GM12878 (cell line): ENCODE data around the gene IP6K3. TPM values are rescaled to one million over a fixed set of nuclear protein-coding genes. Genes with fewer than 3 reads are reported as not detected.

Experiments
- ATAC-seq: fragments of 200-7000 bp; cut with Tn5 transposase; 3 replicates; pipeline ENCODE4 v1.9.1; 2020; ENCODE audit warnings: mild to moderate bottlenecking, moderate library complexity
- BruUV-seq: library from RNA; stranded (reverse); fragments of 400-500 nt; replicated peaks from 2 replicates; lab custom pipeline; 2021; lab: Mats Ljungman, UMichigan
- CTCF ChIA-PET: fragments of 300-600 bp; sonication (Branson Sonifier 250); formaldehyde crosslinking; extraction: SDS; loops from one replicate; lab custom pipeline; 2021; ENCODE audit warnings: inconsistent platforms; lab: Yijun Ruan, JAX
- POLR2A ChIA-PET: fragments of 350-600 bp; formaldehyde crosslinking; extraction: SDS; loops from one replicate; lab custom pipeline; 2021; ENCODE audit warnings: inconsistent platforms; lab: Charles Lee
- RAD21 ChIA-PET: fragments of 300-600 bp; sonication (Branson Sonifier 250); formaldehyde crosslinking; loops from one replicate; lab custom pipeline; 2023; ENCODE audit warnings: antibody characterized with exemption; ENCODE audit not compliant: unreplicated experiment; lab: Charles Lee
- SMC1A ChIA-PET: fragments of 300-600 bp; sonication (Branson Sonifier 250); formaldehyde crosslinking; loops from one replicate; lab custom pipeline; 2023; ENCODE audit not compliant: unreplicated experiment, uncharacterized antibody; lab: Charles Lee
- DNase-seq: peaks from one replicate; pipeline ENCODE4 v3.0.0-alpha.2; 2011; ENCODE audit warnings: low read depth, low spot score
- FAIRE-seq: peaks from 3 replicates; lab custom pipeline; 2011; peaks lifted over from hg19 to GRCh38; lab: Jason Lieb, UNC
- H2AFZ ChIP-seq: 2 replicates; pipeline ENCODE4 v1.6.0; 2011; ENCODE audit warnings: low read depth, low read length, control low read depth; ENCODE audit not compliant: control insufficient read depth
- H3K27ac ChIP-seq: 2 replicates; pipeline ENCODE4 v1.5.1; 2011; ENCODE audit warnings: control low read depth; ENCODE audit not compliant: control insufficient read depth, insufficient read depth
- H3K27me3 ChIP-seq, 2 experiments: replicated peaks in 1 of 2; 2 replicates each; pipeline versions ENCODE4 v1.6.0 to v1.6.1; 2011; ENCODE audit warnings: low read length in 1 of 2; ENCODE audit not compliant: control insufficient read depth in 2 of 2, insufficient read depth in 2 of 2
- H3K36me3 ChIP-seq, 2 experiments: 2 replicates each; pipeline ENCODE4 v1.5.1; 2011; ENCODE audit warnings: low read length in 1 of 2; ENCODE audit not compliant: control insufficient read depth in 2 of 2, insufficient read depth in 2 of 2
- H3K4me1 ChIP-seq: 2 replicates; pipeline ENCODE4 v1.6.1; 2011; ENCODE audit warnings: mild to moderate bottlenecking, low read length, moderate library complexity, mixed read lengths; ENCODE audit not compliant: control insufficient read depth, insufficient read depth
- H3K4me2 ChIP-seq: 2 replicates; pipeline ENCODE4 v1.6.0; 2011; ENCODE audit warnings: control low read depth; ENCODE audit not compliant: control insufficient read depth, insufficient read depth
- H3K4me3 ChIP-seq: fragments of 200-600 bp; sonication (generic); 2 replicates; pipeline ENCODE4 v1.5.1; 2016
- H3K79me2 ChIP-seq: 2 replicates; pipeline ENCODE4 v1.6.0; 2011; ENCODE audit warnings: low read length; ENCODE audit not compliant: control insufficient read depth, insufficient read depth
- H3K9ac ChIP-seq: 2 replicates; pipeline ENCODE4 v1.8.0; 2011; ENCODE audit warnings: low read length, control low read depth, mixed read lengths; ENCODE audit not compliant: control insufficient read depth, insufficient read depth
- H3K9me3 ChIP-seq: replicated peaks from 3 replicates; pipeline ENCODE4 v1.5.1; 2011; ENCODE audit warnings: mild to moderate bottlenecking, low read length; ENCODE audit not compliant: control insufficient read depth, insufficient read depth
- H4K20me1 ChIP-seq: 2 replicates; pipeline ENCODE4 v1.6.0; 2011; ENCODE audit not compliant: control insufficient read depth, insufficient read depth
- ATF7 ChIP-seq: fragments of 450-650 bp; IDR thresholded peaks from 2 replicates; pipeline ENCODE4 v1.6.1; 2016; ENCODE audit warnings: low read depth, mild to moderate bottlenecking
- BACH1 ChIP-seq: fragments of 450-650 bp; IDR thresholded peaks from 2 replicates; pipeline ENCODE4 v1.6.1; 2017; ENCODE audit warnings: mild to moderate bottlenecking, borderline replicate concordance
- BHLHE40 ChIP-seq, 2 experiments: fragments of 450-650 bp in 1 of 2; IDR thresholded peaks; 2 replicates each; pipeline ENCODE4 v1.6.1; 2011 to 2017; ENCODE audit warnings: low read depth in 2 of 2, borderline replicate concordance in 1 of 2, improper control_type of control experiment in 1 of 2, low read length in 1 of 2, mild to moderate bottlenecking in 1 of 2
- BRCA1 ChIP-seq: IDR thresholded peaks from 2 replicates; pipeline ENCODE4 v1.6.1; 2011; ENCODE audit warnings: low read depth, low read length, improper control_type of control experiment
- CREB1 ChIP-seq: IDR thresholded peaks from 2 replicates; pipeline ENCODE4 v1.6.1; 2012; ENCODE audit warnings: low read depth, mild to moderate bottlenecking, inconsistent platforms
- E4F1 ChIP-seq: fragments of 450-650 bp; IDR thresholded peaks from 2 replicates; pipeline ENCODE4 v1.6.1; 2018; ENCODE audit warnings: borderline replicate concordance, mild to moderate bottlenecking; ENCODE audit not compliant: partially characterized antibody
- GABPA ChIP-seq: IDR thresholded peaks from 2 replicates; pipeline ENCODE4 v1.6.1; 2014; ENCODE audit warnings: antibody characterized with exemption, low read depth, mild to moderate bottlenecking, inconsistent platforms
- IKZF1 ChIP-seq: fragments of 450-650 bp; conservative IDR thresholded peaks from 2 replicates; pipeline ENCODE4 v1.6.1; 2017; ENCODE audit warnings: antibody characterized with exemption, mild to moderate bottlenecking
- IKZF2 ChIP-seq, 2 experiments: fragments of 450-650 bp; IDR thresholded peaks; 2 replicates each; pipeline ENCODE4 v1.6.1; 2017; ENCODE audit warnings: mild to moderate bottlenecking in 2 of 2, moderate library complexity in 2 of 2
- NBN ChIP-seq: fragments of 450-650 bp; IDR thresholded peaks from 2 replicates; pipeline ENCODE4 v1.6.1; 2016
- PAX8 ChIP-seq: fragments of 450-650 bp; IDR thresholded peaks from 2 replicates; pipeline ENCODE4 v1.6.1; 2017; ENCODE audit warnings: mild to moderate bottlenecking, moderate library complexity
- RELA ChIP-seq: fragments of 450-650 bp; IDR thresholded peaks from 2 replicates; pipeline ENCODE4 v1.8.0; 2014; ENCODE audit warnings: borderline replicate concordance; ENCODE audit not compliant: partially characterized antibody
- WRNIP1 ChIP-seq: IDR thresholded peaks from 2 replicates; pipeline ENCODE4 v1.6.1; 2011; ENCODE audit warnings: low read depth, low read length, improper control_type of control experiment, borderline replicate concordance
- WGBS: methylation state at CpG from one replicate; pipeline ENCODE4 v1.1.6; 2016; ENCODE audit warnings: low lambda C conversion rate; ENCODE audit not compliant: insufficient replicate concordance, insufficient coverage; ENCODE audit errors: missing lambda C conversion rate; 5-methylcytosine and 5-hydroxymethylcytosine counted together
- in situ Hi-C: fragments of 300-500 bp; cut with MboI; formaldehyde crosslinking; loops from 9 replicates; pipeline ENCODE4 v1.14.3; 2018; ENCODE audit warnings: mixed read lengths
- intact Hi-C: fragments of 100-400 bp; cut with micrococcal nuclease; formaldehyde crosslinking; loops from one replicate; pipeline ENCODE4 v1.14.2; 2022; ENCODE audit not compliant: unreplicated experiment
- polyA plus RNA-seq, 11 experiments: library from polyadenylated mRNA; depleted of rRNA in 4 of 11; unstranded in 6 of 11; stranded (reverse) in 5 of 11; fragments of >200 nt; fragmentation: Nextera tagmentation in 4 of 11; fragmentation: Illumina TruSeq in 1 of 11; extraction: Ambion mirVana in 4 of 11; extraction: Trizol in 1 of 11; gene quantifications; 1 replicate in 1 of 11; 2 replicates in 10 of 11; pipeline versions ENCODE4 v1.2.1 to v1.2.3, GENCODE V29; 2011 to 2016; ENCODE audit warnings: inconsistent platforms in 2 of 11, missing spikeins in 2 of 11, low read depth in 1 of 11
- total RNA-seq, 4 experiments: library from RNA; depleted of rRNA in 3 of 4; stranded (reverse); fragments of >200 nt in 3 of 4; fragmentation: Illumina TruSeq in 1 of 4; extraction: Trizol in 1 of 4; gene quantifications; 2 replicates each; pipeline versions ENCODE4 v1.2.1 to v1.2.3, GENCODE V29; 2013 to 2021
- TF ChIP-seq, protein P1 (sequence below): fragments of 450-650 bp; IDR thresholded peaks from 2 replicates; pipeline ENCODE4 v1.6.1; 2016; ENCODE audit warnings: mild to moderate bottlenecking, moderate library complexity, borderline replicate concordance
- TF ChIP-seq, protein P2 (sequence below): IDR thresholded peaks from 2 replicates; pipeline ENCODE4 v1.6.1; 2012; ENCODE audit warnings: low read depth, low read length, improper control_type of control experiment

The IP6K3 gene
- total and polyA plus RNA-seq, 10 of the 15 experiments (the other 5 are each of a cell fraction or from before 2014, with no cell fraction given) = 0.02 to 0.15 (median 0.09) TPM; not detected in 7

DNA sequence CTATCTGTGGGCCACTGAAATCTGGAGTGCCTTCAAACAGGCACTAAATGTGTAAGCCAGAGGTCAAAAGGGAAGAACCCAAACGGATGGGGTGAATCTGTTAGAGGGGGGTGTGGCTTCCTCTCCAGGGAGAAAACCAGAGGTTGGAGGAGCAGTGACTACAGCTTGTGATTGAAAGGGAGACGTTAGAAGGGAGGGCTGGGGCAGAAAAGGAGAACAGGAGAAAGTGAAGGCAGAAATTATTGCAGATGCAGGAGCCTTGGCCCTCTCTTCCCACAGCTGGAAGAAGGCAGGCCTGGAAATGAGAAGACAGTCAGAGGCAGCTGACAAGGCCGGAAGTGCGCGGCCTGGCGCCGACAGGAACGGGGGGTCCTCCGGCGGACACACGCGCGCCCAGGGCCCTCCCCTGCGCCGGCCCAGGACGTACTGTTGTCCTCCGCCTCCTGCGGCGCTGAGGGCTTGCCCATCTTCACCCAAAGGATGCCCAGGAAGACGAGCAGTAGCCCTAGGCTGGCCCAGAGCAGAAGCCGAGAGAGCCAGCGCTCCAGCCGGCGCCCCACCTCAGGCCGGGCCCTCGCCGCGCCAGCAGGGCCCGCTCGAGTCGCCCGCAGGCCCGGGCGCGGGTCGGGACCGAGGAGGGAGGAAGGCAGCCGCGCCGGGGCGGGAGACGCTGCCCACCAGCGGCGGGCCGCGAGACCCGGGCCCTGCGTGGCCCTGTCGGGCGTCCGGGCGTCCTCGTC lies 41.4 kb upstream of the IP6K3 start:
- peaks cover 0 to 7% of the 10 kb centered on the region in 2 experiments; a peak in 1 of 4 replicates for H3K36me3 ChIP-seq
- H3K4me2 ChIP-seq = peak overlapping the region; percentile 87
- DNase-seq = peak; percentile 27
- peak overlapping the region; percentile 81 for H2AFZ ChIP-seq
- FAIRE-seq = peak; percentile 78
- TSS peak; percentile 86 for BruUV-seq
- in situ Hi-C loops (no loop called here), intact Hi-C loops (no loop called here)
- ChIA-PET POLR2A (interaction anchor here (0.6 kb wide), 1 partner anchor 435 kb away, joined by 4 read pairs; no protein-coding TSS in a partner anchor), SMC1A (interaction anchor here (1.1 to 1.4 kb wide), 3 partner anchors 17 to 32 kb away, joined by 3 to 4 read pairs (median 3); no protein-coding TSS in a partner anchor), CTCF (interaction anchor here (0.7 to 1.4 kb wide), 4 partner anchors 17 to 77 kb away, joined by 3 to 5 read pairs (median 4); partner anchors contain the start of gene UQCC2), RAD21 (interaction anchor here (0.6 to 1.7 kb wide), 4 partner anchors 16 to 248 kb away, joined by 3 to 6 read pairs (median 4); partner anchors contain the start of gene UQCC2)
- H3K27me3 ChIP-seq = no peaks in the 10 kb centered on the region
- H3K9ac ChIP-seq = peak overlapping the region; percentile 87
- peak overlapping the region; percentile 95 for H3K4me3 ChIP-seq
- 1% methylated on average over 42 of the region's 53 CpGs for WGBS
- ATAC-seq = peak; percentile 83
- no peaks in the 10 kb centered on the region; the same call in 1 of the 2 replicates for H4K20me1 ChIP-seq
- H3K79me2 ChIP-seq = peaks cover 30% of the 10 kb centered on the region
- peak overlapping the region; percentile 87 for H3K27ac ChIP-seq
- H3K9me3 ChIP-seq = no peaks in the 10 kb centered on the region
- H3K4me1 ChIP-seq = peaks cover 6% of the 10 kb centered on the region
- TF ChIP-seq GABPA (peak; percentile 81), BACH1 (peak; percentile 10; the same call in 1 of the 2 replicates), BRCA1 (no peak), IKZF2 (IDR thresholded peaks at IDR 0.05) (peak in 1 of 2 experiments; percentile 32; a peak in 2 of 4 replicates), RELA (peak; percentile 22), IKZF1 (no peak; the same call in 1 of the 2 replicates), PAX8 (no peak), NBN (peak; percentile 70; the same call in 1 of the 2 replicates), E4F1 (peak; percentile 32), CREB1 (0 out of 2 replicates have a peak, but pooled peaks have one; percentile 27), BHLHE40 (IDR thresholded peaks at IDR 0.05; ENCODE audit: borderline replicate concordance in 1 of 2, low read depth in 2 of 2, low read length in 1 of 2) (peak in 1 of 2 experiments; percentile 26; a peak in 1 of 4 replicates), ATF7 (0 out of 2 replicates have a peak, but pooled peaks have one; percentile 25), WRNIP1 (no peak)
- TF ChIP-seq, protein P1, sequence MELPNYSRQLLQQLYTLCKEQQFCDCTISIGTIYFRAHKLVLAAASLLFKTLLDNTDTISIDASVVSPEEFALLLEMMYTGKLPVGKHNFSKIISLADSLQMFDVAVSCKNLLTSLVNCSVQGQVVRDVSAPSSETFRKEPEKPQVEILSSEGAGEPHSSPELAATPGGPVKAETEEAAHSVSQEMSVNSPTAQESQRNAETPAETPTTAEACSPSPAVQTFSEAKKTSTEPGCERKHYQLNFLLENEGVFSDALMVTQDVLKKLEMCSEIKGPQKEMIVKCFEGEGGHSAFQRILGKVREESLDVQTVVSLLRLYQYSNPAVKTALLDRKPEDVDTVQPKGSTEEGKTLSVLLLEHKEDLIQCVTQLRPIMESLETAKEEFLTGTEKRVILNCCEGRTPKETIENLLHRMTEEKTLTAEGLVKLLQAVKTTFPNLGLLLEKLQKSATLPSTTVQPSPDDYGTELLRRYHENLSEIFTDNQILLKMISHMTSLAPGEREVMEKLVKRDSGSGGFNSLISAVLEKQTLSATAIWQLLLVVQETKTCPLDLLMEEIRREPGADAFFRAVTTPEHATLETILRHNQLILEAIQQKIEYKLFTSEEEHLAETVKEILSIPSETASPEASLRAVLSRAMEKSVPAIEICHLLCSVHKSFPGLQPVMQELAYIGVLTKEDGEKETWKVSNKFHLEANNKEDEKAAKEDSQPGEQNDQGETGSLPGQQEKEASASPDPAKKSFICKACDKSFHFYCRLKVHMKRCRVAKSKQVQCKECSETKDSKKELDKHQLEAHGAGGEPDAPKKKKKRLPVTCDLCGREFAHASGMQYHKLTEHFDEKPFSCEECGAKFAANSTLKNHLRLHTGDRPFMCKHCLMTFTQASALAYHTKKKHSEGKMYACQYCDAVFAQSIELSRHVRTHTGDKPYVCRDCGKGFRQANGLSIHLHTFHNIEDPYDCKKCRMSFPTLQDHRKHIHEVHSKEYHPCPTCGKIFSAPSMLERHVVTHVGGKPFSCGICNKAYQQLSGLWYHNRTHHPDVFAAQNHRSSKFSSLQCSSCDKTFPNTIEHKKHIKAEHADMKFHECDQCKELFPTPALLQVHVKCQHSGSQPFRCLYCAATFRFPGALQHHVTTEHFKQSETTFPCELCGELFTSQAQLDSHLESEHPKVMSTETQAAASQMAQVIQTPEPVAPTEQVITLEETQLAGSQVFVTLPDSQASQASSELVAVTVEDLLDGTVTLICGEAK = peak; percentile 71; the same call in 1 of the 2 replicates
- TF ChIP-seq, protein P2, sequence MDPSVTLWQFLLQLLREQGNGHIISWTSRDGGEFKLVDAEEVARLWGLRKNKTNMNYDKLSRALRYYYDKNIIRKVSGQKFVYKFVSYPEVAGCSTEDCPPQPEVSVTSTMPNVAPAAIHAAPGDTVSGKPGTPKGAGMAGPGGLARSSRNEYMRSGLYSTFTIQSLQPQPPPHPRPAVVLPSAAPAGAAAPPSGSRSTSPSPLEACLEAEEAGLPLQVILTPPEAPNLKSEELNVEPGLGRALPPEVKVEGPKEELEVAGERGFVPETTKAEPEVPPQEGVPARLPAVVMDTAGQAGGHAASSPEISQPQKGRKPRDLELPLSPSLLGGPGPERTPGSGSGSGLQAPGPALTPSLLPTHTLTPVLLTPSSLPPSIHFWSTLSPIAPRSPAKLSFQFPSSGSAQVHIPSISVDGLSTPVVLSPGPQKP = peak; percentile 30; the same call in 1 of the 2 replicates
